ENCODE results near the gene SLC25A23.
"Not testable (repeated sequence)": the region's sequence is repeated elsewhere in the genome, so short reads cannot be mapped to it uniquely, and the experiment has no call there.

The SLC25A23 gene

GRCh38 chr19:6459262-6460098, at the start of gene SLC25A23:
TSS of gene SLC25A23 (minus strand) at chr19:6459792. CDS start at chr19:6459628, 164 bp downstream.
- DNase-seq (ENCODE audit: low read depth in 2 of 2), result peak in 1 of 2 donors; percentile 30

GRCh38 chr19:6508028-6508771, 48.6 kb upstream of the SLC25A23 start:
- DNase-seq (ENCODE audit: low read depth in 2 of 2), result not testable (repeated sequence)

DNA sequence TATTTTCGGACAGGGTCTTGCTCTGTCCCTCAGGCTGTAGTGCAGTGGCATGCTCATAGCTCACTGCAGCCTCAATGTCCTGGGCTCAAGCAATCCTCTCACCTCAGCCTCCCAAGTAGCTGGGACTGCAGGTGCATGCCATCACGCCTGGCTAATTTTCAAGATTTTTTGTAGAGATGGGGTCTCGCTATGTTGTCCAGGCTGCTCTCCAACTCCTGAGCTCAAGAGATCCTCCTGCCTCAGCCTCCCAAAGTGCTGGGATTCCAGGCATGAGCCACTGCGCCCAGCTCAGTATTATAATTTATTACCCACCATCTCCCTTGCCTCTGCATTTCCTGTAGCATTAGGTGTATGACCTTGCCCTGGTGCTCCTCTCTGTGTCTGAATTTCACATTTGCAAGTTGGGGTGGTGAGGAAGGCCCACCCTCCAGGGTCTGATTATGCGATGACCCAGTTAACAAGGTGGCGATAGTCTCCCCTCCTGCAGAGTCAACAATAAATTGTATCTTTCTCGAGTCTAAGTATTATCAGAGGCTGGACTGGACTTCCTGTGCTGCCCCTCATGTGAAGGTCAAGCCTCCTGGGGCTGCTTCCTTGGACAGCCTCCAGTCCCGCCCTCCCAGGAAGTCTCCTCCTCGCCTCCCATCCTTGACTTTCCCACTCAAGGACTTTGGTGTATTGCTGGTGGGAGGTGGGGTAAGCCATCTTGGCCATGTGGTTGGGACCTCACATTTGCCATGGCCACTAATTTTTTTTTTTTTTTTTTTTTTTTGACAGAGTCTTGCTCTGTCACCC, 44.0 kb upstream of the SLC25A23 start:
- no peak for DNase-seq (ENCODE audit: low read depth in 2 of 2)

- no peak for DNase-seq (ENCODE audit: low read depth in 2 of 2)
These were observed 42.4 kb upstream of the SLC25A23 start, which contains the start of gene TUBB4A for GRCh38 chr19:6501740-6502648. TSS of gene TUBB4A (minus strand) at chr19:6502309. CDS start at chr19:6502212, 97 bp downstream.

DNA sequence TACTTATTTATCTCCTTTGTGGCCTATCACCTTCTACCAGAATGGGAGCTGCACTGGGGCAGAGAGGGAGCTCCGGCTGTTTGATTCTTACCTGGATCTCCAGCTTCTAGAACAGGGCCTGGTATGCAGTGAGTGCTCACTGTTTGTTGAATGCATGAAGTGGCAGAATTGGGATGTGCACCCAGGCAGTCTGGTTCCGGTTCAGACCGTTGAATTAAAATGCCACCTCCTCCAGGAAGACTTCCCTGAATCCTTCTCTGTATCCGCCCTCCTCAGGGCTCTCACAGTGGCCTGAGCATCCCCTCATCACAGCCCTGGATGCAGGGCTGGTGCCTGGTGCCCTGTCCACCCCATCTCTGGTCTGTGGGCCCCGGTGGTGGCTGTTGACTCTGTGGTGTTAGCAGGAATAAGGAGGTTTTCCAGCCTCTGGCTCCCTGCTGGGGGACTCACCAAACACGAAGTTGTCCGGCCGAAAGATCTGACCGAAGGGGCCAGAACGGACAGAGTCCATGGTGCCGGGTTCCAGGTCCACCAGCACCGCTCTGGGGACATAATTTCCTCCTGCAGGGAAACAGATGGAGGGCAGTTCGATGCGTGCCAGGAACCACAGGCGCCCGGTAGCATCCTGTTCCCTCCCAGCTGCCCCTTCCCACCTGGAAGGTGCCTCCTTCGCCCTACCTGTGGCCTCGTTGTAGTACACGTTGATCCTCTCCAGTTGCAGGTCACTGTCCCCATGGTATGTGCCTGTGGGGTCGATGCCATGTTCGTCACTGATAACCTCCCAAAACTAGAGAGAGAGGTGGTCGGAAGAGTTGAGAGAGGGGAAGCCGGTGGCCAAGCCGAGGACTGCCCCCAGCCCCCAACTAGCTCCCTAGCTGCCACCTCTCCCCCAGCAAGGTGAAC, 41.5 kb upstream of the SLC25A23 start:
- no peak for DNase-seq (ENCODE audit: low read depth in 2 of 2)

- no peak for DNase-seq (ENCODE audit: low read depth in 2 of 2)
These were observed 39.6 kb upstream of the SLC25A23 start for GRCh38 chr19:6499052-6499790.

- DNase-seq (ENCODE audit: low read depth in 2 of 2), result no peak
These were observed 38.9 kb upstream of the SLC25A23 start for GRCh38 chr19:6498294-6499036.

GRCh38 chr19:6495947-6496346, 36.4 kb upstream of the SLC25A23 start:
- no peak for DNase-seq (ENCODE audit: low read depth in 2 of 2)

DNA sequence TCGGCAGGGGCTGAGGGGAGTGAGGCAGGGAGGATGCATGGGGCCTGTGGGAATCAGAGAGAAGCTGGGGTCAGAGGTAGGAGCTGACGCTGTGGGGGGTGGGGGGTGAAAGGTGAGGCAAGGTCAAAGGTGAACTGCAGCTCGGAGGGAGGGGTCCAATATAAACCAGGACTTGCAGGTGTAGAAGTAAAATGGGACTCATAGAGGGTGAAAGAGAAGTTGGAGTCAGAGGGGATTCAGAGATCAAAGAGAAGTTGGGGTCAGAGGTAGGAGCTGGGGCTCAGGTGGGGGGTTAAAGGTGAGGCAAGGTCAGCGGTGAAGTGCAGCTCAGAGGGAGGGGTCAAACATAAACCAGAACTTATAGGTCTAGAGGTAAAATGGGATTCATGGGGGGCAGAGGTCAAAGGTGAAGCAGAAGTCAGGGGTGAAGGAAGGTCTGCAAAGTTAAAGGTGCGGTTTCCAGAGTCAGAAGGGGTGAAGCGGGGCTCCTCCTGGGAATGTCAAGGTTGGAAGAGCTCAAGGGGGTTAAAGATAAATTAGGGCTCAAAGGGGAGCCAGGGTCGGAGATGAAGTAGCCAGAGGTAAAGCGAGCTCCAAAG, 34.9 kb upstream of the SLC25A23 start:
- DNase-seq (ENCODE audit: low read depth in 2 of 2), result no peak

DNA sequence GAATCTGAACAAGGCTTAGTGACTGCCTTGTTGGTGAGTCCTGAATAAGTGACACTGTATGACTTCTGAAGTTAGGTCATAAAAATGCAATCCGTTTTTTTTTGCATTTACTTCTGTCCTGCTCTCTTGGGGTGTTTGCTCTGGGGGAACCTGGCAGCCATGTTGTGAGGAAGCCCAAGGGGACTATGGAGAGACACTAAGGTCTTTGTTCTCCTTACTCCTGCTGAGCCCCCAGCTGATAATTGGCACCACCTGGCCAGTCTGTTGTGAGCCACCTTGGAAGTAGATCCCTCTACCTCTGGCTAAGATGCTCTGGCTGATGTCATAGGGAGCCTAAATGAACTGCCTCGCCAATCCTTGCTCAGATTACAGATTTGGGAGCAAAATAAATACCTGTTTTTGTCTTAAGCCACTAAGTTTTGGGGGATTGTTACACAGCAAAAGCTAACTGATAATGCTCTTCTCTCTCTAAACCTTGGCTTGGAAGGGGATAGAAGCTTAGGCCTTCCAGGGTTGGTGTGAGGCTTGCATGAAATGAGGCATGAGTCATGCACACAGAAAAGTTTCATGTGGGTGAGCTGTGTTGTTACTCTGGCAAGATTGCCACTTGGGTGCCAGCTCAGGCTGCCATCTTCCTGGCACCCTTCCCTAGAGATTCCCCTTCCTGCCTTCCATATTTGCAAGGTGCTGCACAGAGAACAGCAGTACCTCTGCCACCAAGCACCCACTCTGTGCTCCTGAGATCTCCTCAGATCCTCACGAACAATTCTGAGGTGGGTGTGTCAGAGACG, 32.4 kb upstream of the SLC25A23 start:
- no peak for DNase-seq (ENCODE audit: low read depth in 2 of 2)

GRCh38 chr19:6490134-6490533, 30.5 kb upstream of the SLC25A23 start:
- DNase-seq (ENCODE audit: low read depth in 2 of 2), result no peak

DNA sequence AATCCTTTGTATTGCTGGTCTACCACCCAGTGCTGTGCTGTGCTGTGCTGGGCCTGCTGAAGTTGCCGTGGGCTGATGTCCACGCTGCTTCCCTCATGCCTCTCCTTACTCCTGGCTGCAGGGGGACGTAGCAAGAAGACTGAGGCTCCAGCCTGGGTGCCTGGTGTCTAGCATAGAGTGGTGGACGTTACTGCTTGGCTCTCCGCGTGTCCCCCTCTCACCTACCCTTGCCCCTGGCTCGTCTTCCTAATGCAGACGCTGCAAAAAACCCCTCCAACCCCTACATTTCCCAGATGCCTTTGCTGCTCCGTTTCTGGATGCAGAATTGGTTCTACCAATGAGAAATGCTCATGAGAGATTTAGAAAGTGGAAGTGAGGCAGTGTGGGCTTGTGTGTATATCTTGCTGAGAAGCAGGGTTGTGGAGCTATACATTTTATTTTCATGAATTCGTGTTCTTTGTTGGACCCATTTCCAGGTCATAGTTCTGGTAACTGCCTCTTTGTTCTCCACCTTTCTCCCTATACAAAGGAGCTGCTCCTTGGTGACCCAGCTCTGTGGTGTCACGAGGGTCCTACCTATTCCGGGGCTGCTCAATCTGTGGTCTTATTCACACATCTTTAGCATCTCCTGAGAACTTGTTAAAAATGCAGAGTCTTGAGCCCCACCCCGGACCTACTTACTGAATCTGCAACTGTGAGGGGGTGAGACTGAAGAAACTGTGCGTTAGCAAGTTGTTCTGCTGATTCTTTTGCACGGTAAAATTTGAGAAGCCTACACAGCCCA, 29.9 kb upstream of the SLC25A23 start:
- DNase-seq (ENCODE audit: low read depth in 2 of 2), result no peak

- DNase-seq (ENCODE audit: low read depth in 2 of 2), result no peak
These were observed 25.2 kb upstream of the SLC25A23 start for GRCh38 chr19:6484831-6485230.

DNA sequence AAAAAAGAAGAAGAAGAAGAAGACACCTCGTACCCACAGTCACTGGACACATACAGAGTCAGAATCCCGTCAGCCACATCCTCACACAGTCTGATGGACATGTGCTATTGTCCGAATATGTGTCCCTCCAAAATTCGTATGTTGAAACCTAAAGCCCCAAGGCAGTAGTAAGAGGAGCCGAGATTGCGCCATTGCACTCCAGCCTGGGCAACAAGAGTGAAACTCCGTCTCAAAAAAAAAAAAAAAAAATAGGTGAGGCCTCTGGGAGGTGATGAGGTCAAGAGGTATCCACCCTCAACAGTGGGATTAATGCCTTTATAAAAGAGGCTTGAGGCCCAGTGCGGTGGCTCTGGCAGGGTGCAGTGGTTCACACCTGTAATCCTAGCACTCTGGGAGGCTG, 24.6 kb upstream of the SLC25A23 start:
- no peak for DNase-seq (ENCODE audit: low read depth in 2 of 2)

DNA sequence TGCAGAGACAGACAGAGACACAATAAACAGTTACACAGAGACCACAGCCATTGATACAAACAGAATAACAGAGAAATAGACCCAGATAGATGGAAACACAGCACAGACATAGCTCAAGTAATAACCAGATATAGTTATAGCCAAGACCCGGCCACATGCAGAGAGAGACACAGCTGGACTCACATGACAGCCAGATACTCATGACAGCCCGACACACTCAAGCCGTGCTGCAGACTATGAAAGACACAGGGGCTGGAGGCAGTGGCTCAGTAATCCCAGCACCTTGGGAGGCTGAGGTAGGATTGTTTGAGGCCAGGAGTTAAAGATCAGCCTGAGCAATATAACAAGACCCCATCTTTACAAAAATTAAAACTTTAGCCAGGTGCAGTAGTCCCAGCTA, 23.6 kb upstream of the SLC25A23 start:
- no peak for DNase-seq (ENCODE audit: low read depth in 2 of 2)

GRCh38 chr19:6482343-6482686, 22.7 kb upstream of the SLC25A23 start:
- DNase-seq (ENCODE audit: low read depth in 2 of 2), result no peak

All from activated CD8-positive, alpha-beta memory T cell treated with anti-CD3 and anti-CD28 coated beads for 4 hours (primary cell).